GM18505 (cell line): Measurements from ENCODE around the gene MIGA2.

Experiments used
- ATAC-seq: cut with Tn5 transposase; IDR thresholded peaks from one replicate; pipeline ENCODE4 v1.9.1; 2021; ENCODE audit not compliant: unreplicated experiment
- POLR2A ChIP-seq: IDR thresholded peaks from 4 replicates; pipeline ENCODE4 v1.6.1; 2011; ENCODE audit warnings: borderline replicate concordance; ENCODE audit not compliant: insufficient read depth, insufficient read length; ENCODE audit errors: extremely low read depth

MIGA2 gene

GRCh38 chr9:129097671-129098306 is 61.4 kb downstream of the MIGA2 start:
- ATAC-seq, result no peak
- no peak for TF ChIP-seq POLR2A

GRCh38 chr9:129098328-129098727 is 61.9 kb downstream of the MIGA2 start:
- TF ChIP-seq POLR2A, result no peak
- ATAC-seq, result no peak

- no peak for ATAC-seq
- TF ChIP-seq POLR2A, result no peak
Measured at GRCh38 chr9:129100383-129101169, 64.2 kb downstream of the MIGA2 start.

- no peak for ATAC-seq
- no peak for TF ChIP-seq POLR2A
Measured at GRCh38 chr9:129101279-129101678, 64.9 kb downstream of the MIGA2 start.

GRCh38 chr9:129102095-129102525 is 65.7 kb downstream of the MIGA2 start:
- no peak for ATAC-seq
- TF ChIP-seq POLR2A, result no peak

- ATAC-seq, result no peak
- TF ChIP-seq POLR2A, result no peak
Measured at GRCh38 chr9:129102791-129103594, 66.6 kb downstream of the MIGA2 start.

- ATAC-seq, result no peak
- TF ChIP-seq POLR2A, result no peak
Measured at GRCh38 chr9:129103595-129103965, 67.2 kb downstream of the MIGA2 start.

GRCh38 chr9:129104051-129104450 is 67.6 kb downstream of the MIGA2 start:
- no peak for ATAC-seq
- no peak for TF ChIP-seq POLR2A

- TF ChIP-seq POLR2A, result no peak
- ATAC-seq, result no peak
Measured at GRCh38 chr9:129105857-129106694, 69.7 kb downstream of the MIGA2 start.

GRCh38 chr9:129107651-129108050 is 71.2 kb downstream of the MIGA2 start:
- TF ChIP-seq POLR2A, result no peak

GRCh38 chr9:129108083-129108804 is 71.8 kb downstream of the MIGA2 start:
- no peak for TF ChIP-seq POLR2A
- ATAC-seq, result no peak

More at GRCh38 chr9:129107651-129108050, 71.2 kb downstream of the MIGA2 start:
- no peak for ATAC-seq
